Stimulated activated CD8-positive, alpha-beta memory T cell treated with anti-CD3 and anti-CD28 coated beads, Interleukin-12 subunit alpha, Interleukin-12 subunit beta, amount 100 ng/mL, for 1 hour (primary cell): ENCODE measurements around the gene ZNF655.

ENCODE experiments used
- DNase-seq: peaks from one replicate; pipeline ENCODE4 v3.0.0-alpha.2; 2020; ENCODE audit warnings: low read depth

Gene ZNF655

GRCh38 chr7:99606531-99606930 lies 48.1 kb downstream of the ZNF655 start:
- DNase-seq, result no peak

DNA sequence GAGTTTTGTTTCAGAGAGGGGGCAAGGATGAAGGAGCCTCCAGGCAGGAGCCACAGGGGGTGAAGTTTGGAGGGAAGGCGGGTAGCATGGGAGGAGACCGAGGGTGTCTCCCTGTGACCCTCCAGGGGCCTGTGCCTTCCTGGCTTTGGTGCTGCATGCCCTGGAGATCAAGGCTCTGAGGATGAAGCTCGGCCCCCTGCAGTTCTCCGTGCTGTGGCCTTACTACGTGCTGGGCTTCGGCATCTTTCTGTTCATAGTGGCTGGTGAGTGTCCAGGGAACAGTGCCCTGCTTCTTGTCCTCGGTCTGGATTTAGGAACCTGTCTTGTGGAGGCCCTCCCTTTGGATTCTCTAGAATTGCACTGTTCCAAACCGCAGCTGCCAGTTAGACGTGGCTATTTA lies 49.1 kb downstream of the ZNF655 start:
- DNase-seq, result no peak

GRCh38 chr7:99614495-99614894 lies 56.1 kb downstream of the ZNF655 start:
- no peak for DNase-seq

DNA sequence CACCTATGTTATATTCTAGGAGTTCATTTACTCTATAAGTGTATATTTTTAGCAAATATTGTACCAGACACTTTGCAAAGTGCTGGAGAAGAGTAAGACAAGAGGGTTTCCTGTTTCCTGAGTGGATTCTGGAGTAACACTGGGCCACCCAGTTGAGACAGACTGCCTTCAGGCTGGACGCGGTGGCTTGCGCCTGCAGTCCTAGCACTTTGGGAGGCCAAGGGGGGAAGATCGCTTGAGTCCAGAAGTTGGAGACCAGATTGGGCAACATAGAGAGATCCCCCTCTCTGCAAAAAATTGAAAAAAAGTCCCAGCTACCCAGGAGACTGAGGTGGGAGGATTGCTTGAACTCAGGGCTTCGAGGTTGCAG lies 57.5 kb downstream of the ZNF655 start:
- DNase-seq, result no peak

DNA sequence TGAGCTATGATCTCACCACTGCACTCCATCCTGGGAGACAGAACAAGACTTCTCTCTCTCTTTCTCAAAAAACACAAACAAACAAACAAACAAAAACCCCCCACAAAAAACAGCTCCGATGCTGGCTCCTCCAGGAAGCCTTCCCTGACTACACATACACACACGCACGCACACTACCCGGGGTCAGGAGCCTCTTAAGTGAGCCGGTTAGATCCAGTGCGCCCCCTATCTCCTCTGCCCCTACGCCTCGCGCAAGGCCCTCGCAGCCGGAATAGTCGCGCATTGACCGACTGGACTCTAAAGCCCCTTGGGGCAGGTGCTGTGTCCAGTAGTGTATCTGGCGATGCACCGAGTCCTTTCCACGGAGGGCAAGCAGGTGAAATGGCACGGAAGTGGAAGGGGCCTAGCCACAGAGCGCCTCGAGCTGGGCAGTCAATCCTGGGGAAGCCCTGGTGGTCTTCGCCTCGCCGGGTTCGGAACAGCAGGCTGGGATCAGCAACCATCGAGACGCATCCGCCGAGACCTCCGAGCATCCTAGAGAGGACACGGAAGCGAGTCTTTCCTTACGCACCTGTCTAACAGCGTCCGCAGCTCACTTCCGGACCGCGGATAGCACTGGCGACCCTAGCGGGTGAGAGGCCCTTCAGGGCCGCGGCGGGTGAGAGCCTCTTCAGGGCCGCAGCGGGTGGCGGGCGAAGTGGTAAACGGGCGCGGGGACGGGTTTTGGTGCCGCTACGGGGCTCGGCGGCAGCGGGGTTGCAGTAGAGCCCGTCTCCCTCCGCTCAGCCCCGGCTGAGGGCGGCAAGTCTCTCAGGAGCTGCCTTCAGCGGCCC lies 58.1 kb downstream of the ZNF655 start, which contains the start of gene ZSCAN25:
TSS of gene ZSCAN25 (plus strand) at position 588 of the 833 bp plus-strand sequence. CDS start 2,661 bp downstream, outside the sequence.
- DNase-seq, result peak; percentile 73

DNA sequence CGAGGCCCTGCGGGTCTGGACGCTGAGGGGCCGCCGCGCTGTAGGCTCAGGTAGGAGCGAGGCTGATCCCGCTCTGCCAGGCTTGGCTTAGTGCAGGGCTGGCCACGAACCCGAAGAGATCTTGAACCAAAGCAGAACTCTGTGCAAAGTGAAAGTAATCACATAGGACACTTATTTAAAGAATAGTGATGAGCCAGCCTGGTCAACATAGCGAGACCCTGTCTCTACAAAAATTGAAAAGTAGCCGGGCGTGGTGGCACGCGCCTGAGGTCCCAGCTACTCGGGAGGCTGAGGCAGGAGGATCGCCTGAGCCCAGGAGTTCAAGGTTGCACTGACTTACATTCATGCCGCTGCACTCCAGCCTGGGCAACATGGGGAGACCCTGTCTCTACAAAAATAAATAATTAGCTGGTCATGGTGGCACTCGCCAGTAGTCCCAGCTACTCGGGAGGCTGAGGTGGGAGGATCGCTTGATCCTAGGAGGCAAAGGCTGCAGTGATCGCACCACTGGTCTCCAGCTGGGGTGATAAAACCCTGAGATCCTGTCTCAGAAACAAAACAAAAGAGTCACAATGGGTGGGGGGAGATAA lies 58.8 kb downstream of the ZNF655 start:
- DNase-seq, result no peak

- no peak for DNase-seq
Measured at GRCh38 chr7:99618726-99619125, 60.3 kb downstream of the ZNF655 start.

- DNase-seq, result no peak
Measured at GRCh38 chr7:99619571-99620130, 61.2 kb downstream of the ZNF655 start.

DNA sequence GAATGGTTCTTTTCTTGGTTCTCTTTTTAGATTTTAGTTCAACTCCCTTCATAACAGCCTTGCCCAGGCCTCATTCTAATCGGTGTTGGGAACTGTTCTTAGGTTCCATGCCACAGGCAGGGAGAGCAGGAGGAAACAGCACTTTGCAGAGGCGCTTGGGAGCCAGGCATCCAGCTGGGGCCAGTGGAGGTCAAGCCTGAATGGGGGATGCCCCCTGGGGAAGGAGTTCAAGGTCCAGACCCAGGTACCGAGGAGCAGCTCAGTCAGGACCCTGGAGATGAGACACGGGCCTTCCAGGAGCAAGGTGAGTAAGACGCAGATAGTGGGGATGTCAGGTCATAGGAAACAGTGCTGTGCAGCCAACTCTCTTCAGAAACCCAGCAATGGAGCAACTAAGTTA lies 62.8 kb downstream of the ZNF655 start:
- no peak for DNase-seq

GRCh38 chr7:99622596-99622995 lies 64.2 kb downstream of the ZNF655 start:
- DNase-seq, result no peak

DNA sequence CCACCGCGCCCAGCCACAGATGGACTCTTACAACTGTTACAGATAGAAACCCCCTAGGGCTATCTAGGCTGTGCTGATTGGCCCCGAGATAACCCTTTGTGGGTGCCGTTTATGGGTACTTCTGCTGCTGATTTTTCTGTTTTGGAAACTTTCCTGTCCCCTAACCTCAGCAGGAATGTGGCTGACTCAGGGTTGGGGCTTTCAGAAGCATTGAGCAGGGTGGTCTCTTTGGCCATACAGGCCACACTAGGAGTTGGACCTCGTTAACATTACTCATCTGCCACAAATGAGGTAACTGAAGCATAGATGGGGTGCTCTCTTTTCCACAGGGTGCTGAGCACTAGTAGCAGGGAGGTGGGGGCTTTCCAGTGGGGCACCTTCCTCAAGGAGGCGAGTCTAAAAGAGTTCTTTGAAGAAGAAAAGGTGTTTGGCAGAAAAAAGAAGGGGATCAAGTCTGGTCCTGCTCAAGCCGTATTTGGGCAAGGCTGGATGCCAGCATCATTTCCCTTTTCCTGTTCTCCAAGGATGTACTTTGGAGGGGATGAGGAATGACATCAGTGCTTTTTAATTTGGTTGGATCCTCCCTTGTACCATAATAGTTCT lies 64.8 kb downstream of the ZNF655 start:
- DNase-seq, result no peak

GRCh38 chr7:99623702-99624447 lies 65.4 kb downstream of the ZNF655 start:
- no peak for DNase-seq

- DNase-seq, result peak; percentile 47
Measured at GRCh38 chr7:99624484-99624883, 66.0 kb downstream of the ZNF655 start.

DNA sequence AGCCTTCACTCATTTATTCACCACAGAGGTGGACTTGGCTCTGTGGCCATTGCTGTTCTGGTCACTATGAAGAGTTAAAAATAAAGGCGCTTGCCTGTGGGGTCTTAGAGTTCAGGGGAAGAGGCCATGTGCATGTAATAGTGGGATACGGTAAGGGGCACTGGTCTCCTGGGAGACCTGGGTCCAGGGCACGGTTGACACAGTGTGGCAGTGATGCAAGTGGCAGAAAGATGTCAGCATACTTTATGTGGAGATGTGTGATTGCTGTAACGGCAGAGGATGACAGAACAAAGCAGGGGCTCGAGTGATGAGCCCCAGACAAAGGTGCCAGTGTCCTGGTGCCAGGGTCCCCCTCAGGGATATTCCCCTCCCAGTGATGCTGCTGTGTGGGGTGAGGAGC lies 66.9 kb downstream of the ZNF655 start:
- no peak for DNase-seq

- DNase-seq, result no peak
Measured at GRCh38 chr7:99625961-99626360, 67.5 kb downstream of the ZNF655 start.
